Peyer's patch (tissue), 4 donors: Measurements from ENCODE around the gene HACD1.

ENCODE experiments used
- POLR2A ChIP-seq, 2 donors: fragments of 450-650 bp; IDR thresholded peaks; one replicate each; pipeline ENCODE4 v1.5.1; 2017; ENCODE audit warnings: antibody characterized with exemption in 2 of 2, mild to moderate bottlenecking in 2 of 2, moderate library complexity in 2 of 2
- TF ChIP-seq, protein P1 (sequence below), 6 experiments: fragments of 450-650 bp in 4 of 6; fragments of 200-600 bp in 2 of 6; sonication (generic) in 1 of 6; IDR thresholded peaks; one replicate each; pipeline ENCODE4 v1.5.1; 2017 to 2019; ENCODE audit warnings: antibody characterized with exemption in 6 of 6, mild to moderate bottlenecking in 3 of 6, moderate library complexity in 1 of 6

DNA sequence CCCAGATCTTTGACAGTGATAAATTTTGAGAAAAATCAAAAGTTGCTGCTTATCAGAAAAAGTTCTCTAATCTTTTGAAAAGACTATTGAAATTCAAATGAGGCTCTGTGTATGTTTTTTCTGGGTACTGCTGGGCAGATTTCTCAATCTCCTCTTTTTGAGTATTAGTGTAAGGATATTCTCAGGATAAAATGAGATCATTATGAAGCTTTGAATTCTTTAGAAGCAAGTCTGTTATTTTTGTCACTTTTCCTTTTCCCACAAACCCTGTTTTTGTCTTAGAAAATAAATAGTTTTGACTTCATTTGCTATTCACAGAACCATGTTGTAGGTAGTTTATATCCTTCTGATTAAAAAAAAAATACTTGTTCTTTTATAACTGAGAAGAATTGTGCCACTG is 34.7 kb upstream of the HACD1 start:
- TF ChIP-seq, protein P1, sequence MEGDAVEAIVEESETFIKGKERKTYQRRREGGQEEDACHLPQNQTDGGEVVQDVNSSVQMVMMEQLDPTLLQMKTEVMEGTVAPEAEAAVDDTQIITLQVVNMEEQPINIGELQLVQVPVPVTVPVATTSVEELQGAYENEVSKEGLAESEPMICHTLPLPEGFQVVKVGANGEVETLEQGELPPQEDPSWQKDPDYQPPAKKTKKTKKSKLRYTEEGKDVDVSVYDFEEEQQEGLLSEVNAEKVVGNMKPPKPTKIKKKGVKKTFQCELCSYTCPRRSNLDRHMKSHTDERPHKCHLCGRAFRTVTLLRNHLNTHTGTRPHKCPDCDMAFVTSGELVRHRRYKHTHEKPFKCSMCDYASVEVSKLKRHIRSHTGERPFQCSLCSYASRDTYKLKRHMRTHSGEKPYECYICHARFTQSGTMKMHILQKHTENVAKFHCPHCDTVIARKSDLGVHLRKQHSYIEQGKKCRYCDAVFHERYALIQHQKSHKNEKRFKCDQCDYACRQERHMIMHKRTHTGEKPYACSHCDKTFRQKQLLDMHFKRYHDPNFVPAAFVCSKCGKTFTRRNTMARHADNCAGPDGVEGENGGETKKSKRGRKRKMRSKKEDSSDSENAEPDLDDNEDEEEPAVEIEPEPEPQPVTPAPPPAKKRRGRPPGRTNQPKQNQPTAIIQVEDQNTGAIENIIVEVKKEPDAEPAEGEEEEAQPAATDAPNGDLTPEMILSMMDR (IDR thresholded peaks at IDR 0.05) = no peak
- TF ChIP-seq POLR2A (IDR thresholded peaks at IDR 0.05) = no peak
